Keratinocyte (primary cell): ENCODE measurements around the gene SLC38A7. TPM values are rescaled to one million over a fixed set of nuclear protein-coding genes. Genes with fewer than 3 reads are reported as not detected.

ENCODE experiments used
- DNase-seq: peaks from one replicate; pipeline ENCODE4 v3.0.0-alpha.2; 2011; ENCODE audit warnings: low read depth, missing footprints, low spot score
- FAIRE-seq: peaks from 2 replicates; lab custom pipeline; 2011; peaks lifted over from hg19 to GRCh38; lab: Jason Lieb, UNC
- H2AFZ ChIP-seq: 2 replicates; pipeline ENCODE4 v1.6.0; 2012; ENCODE audit warnings: low read length, control low read depth, inconsistent platforms; ENCODE audit not compliant: control insufficient read depth
- H3K27ac ChIP-seq: 2 replicates; pipeline ENCODE4 v1.5.1; 2011; ENCODE audit warnings: low read length; ENCODE audit not compliant: control insufficient read depth, insufficient read depth
- H3K27me3 ChIP-seq: 3 replicates; pipeline ENCODE4 v1.6.0; 2011; ENCODE audit warnings: low read length; ENCODE audit not compliant: control insufficient read depth, insufficient read depth; ENCODE audit errors: extremely low read depth
- H3K36me3 ChIP-seq, 2 experiments: 2 replicates in 1 of 2; 3 replicates in 1 of 2; pipeline ENCODE4 v1.5.1; 2011; ENCODE audit warnings: low read length in 2 of 2, mild to moderate bottlenecking in 1 of 2; ENCODE audit not compliant: control insufficient read depth in 2 of 2, insufficient read depth in 2 of 2; ENCODE audit errors: extremely low read depth in 1 of 2
- H3K4me1 ChIP-seq: 3 replicates; pipeline ENCODE4 v1.5.1; 2011; ENCODE audit warnings: low read length; ENCODE audit not compliant: control insufficient read depth, insufficient read depth; ENCODE audit errors: extremely low read depth
- H3K4me2 ChIP-seq: 3 replicates; pipeline ENCODE4 v1.6.0; 2011; ENCODE audit warnings: low read depth, low read length; ENCODE audit not compliant: control insufficient read depth, insufficient read depth; ENCODE audit errors: extremely low read depth
- H3K4me3 ChIP-seq, 3 experiments: fragments of 200-600 bp in 1 of 3; sonication (generic) in 1 of 3; 2 replicates in 2 of 3; 3 replicates in 1 of 3; pipeline ENCODE4 v1.5.1; 2011 to 2016; ENCODE audit warnings: low read length in 3 of 3, mild to moderate bottlenecking in 3 of 3, control low read depth in 2 of 3, inconsistent platforms in 1 of 3, low read depth in 1 of 3, mixed read lengths in 1 of 3, mixed run types in 1 of 3, moderate library complexity in 1 of 3; ENCODE audit not compliant: control insufficient read depth in 2 of 3, insufficient read depth in 2 of 3; ENCODE audit errors: extremely low read depth in 1 of 3
- H3K79me2 ChIP-seq: 2 replicates; pipeline ENCODE4 v1.6.0; 2012; ENCODE audit warnings: low read length; ENCODE audit not compliant: control insufficient read depth, insufficient read depth
- H3K9ac ChIP-seq: 3 replicates; pipeline ENCODE4 v1.6.0; 2011; ENCODE audit warnings: low read length; ENCODE audit not compliant: control insufficient read depth, insufficient read depth; ENCODE audit errors: extremely low read depth
- H3K9me1 ChIP-seq: 3 replicates; pipeline ENCODE4 v1.6.0; 2011; ENCODE audit warnings: low read length; ENCODE audit not compliant: control insufficient read depth, insufficient read depth; ENCODE audit errors: extremely low read depth
- H3K9me3 ChIP-seq: 2 replicates; pipeline ENCODE4 v1.5.1; 2012; ENCODE audit warnings: low read depth, low read length; ENCODE audit not compliant: control insufficient read depth
- H4K20me1 ChIP-seq: 3 replicates; pipeline ENCODE4 v1.6.0; 2011; ENCODE audit warnings: low read length; ENCODE audit not compliant: control insufficient read depth, insufficient read depth; ENCODE audit errors: extremely low read depth
- CTCF ChIP-seq, 3 experiments: IDR thresholded peaks in 1 of 3; conservative IDR thresholded peaks in 1 of 3; optimal IDR thresholded peaks in 1 of 3; 2 replicates in 2 of 3; 3 replicates in 1 of 3; pipeline versions ENCODE3 to v1.5.1; 2011; ENCODE audit warnings: low read length in 3 of 3, mild to moderate bottlenecking in 3 of 3, moderate library complexity in 2 of 3, control low read depth in 1 of 3, inconsistent platforms in 1 of 3; ENCODE audit not compliant: insufficient read depth in 2 of 3; ENCODE audit errors: extremely low read depth in 1 of 3
- EZH2 ChIP-seq: IDR thresholded peaks from one replicate; pipeline ENCODE4 v1.6.1; 2012; ENCODE audit warnings: inconsistent platforms, mild to moderate bottlenecking, low read length, moderate library complexity
- dilution Hi-C: fragments of 300-500 bp; cut with MboI; formaldehyde crosslinking; loops from one replicate; pipeline ENCODE4 v1.7.0; 2020; ENCODE audit warnings: low sequenced_read_pairs; ENCODE audit not compliant: extremely low pct_ligation_motif_present
- polyA plus RNA-seq, 5 experiments: library from polyadenylated mRNA; depleted of rRNA in 3 of 5; stranded (reverse) in 3 of 5; stranded (forward) in 1 of 5; unstranded in 1 of 5; fragments of >200 nt; gene quantifications; 1 replicate in 1 of 5; 2 replicates in 3 of 5; 3 replicates in 1 of 5; pipeline versions ENCODE4 v1.2.1 to v1.2.3, GENCODE V29; 2011 to 2012; ENCODE audit warnings: missing spikeins in 2 of 5, low read depth in 1 of 5, low replicate concordance in 1 of 5

SLC38A7 gene
- polyA plus RNA-seq, 1 donor (not counting 4 experiments of a cell fraction or from before 2014, with no cell fraction given) = 11.2 TPM

GRCh38 chr16:58655215-58655596, 29.4 kb downstream of the SLC38A7 start:
- H3K79me2 ChIP-seq = no peaks in the 10 kb centered on the region
- peaks cover 9% of the 10 kb centered on the region for H3K4me1 ChIP-seq
- no peaks in the 10 kb centered on the region for H3K9me3 ChIP-seq
- FAIRE-seq (no peak), DNase-seq (no peak)
- H3K9me1 ChIP-seq = no peaks in the 10 kb centered on the region
- dilution Hi-C loops = no loop called here
- H3K36me3 ChIP-seq = no peaks in the 10 kb centered on the region
- no peak overlapping the region for H2AFZ ChIP-seq
- H3K4me2 ChIP-seq = no peak overlapping the region
- no peak overlapping the region for H3K4me3 ChIP-seq
- no peak overlapping the region for H3K27ac ChIP-seq
- TF ChIP-seq CTCF (optimal IDR thresholded peaks at IDR 0.05 in 1 of 3, IDR thresholded peaks at IDR 0.05 in 1 of 3, conservative IDR thresholded peaks at IDR 0.05 in 1 of 3; ENCODE audit: extremely low read depth in 1 of 3, insufficient read depth in 2 of 3, low read length in 3 of 3) = no peak
- TF ChIP-seq EZH2 = no peak
- H3K9ac ChIP-seq = no peak overlapping the region
- no peaks in the 10 kb centered on the region for H3K27me3 ChIP-seq
- H4K20me1 ChIP-seq = no peaks in the 10 kb centered on the region

DNA sequence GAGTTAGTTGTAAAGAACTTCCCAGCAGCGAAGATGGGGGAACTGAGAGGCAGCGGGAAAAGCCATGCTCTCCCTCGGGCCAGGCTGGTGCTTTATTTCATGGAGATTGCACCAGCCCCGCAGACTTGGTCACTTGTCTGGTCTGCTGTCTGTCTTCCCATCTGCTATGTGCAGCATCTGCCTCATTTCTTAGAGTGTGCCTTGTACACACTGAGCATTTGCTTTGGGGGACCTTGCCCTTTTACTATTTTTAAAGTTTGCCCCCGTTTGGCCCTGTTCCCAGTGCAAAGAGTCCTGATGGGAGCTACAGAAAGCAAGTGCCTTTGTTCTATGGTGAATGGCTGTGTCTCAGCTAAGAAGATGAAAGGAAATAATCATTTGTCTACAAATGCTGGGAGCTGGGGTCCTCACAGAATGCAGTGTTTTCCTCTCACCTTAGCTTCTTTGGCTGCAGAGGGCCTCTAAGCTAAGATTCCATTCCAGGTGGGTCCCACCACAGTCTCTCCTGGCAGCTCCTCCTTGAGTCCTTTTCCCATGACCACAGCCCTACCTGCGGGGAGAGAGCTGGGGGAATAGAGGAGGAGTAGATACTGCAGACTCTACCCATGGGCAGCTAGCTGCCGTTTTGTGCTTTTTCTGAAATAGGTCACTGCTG, 29.9 kb downstream of the SLC38A7 start:
- Histone ChIP-seq H3K27me3 (no peaks in the 10 kb centered on the region), H2AFZ (no peak overlapping the region), H3K9me1 (no peaks in the 10 kb centered on the region), H3K79me2 (no peaks in the 10 kb centered on the region), H3K4me1 (peaks cover 9% of the 10 kb centered on the region), H3K9me3 (no peaks in the 10 kb centered on the region), H3K4me2 (no peak overlapping the region), H3K9ac (no peak overlapping the region), H3K4me3 (no peak overlapping the region), H3K27ac (no peak overlapping the region), H3K36me3 (no peaks in the 10 kb centered on the region), H4K20me1 (no peaks in the 10 kb centered on the region)
- FAIRE-seq (no peak), DNase-seq (no peak)
- dilution Hi-C loops = no loop called here
- TF ChIP-seq CTCF (optimal IDR thresholded peaks at IDR 0.05 in 1 of 3, IDR thresholded peaks at IDR 0.05 in 1 of 3, conservative IDR thresholded peaks at IDR 0.05 in 1 of 3; ENCODE audit: extremely low read depth in 1 of 3, insufficient read depth in 2 of 3, low read length in 3 of 3) (no peak), EZH2 (no peak)
